NCI-H2227 (cell line): ENCODE measurements around the gene ADM2.
A peak's percentile ranks its signal among the peaks of the same experiment; 100 is the strongest.
"Not testable (repeated sequence)": the region's sequence is repeated elsewhere in the genome, so short reads cannot be mapped to it uniquely, and the experiment has no call there.

Source experiments
- DNase-seq: peaks from one replicate; lab custom pipeline; 2025; ENCODE audit not compliant: unreplicated experiment; lab: John Stamatoyannopoulos, UW

The ADM2 gene

DNA sequence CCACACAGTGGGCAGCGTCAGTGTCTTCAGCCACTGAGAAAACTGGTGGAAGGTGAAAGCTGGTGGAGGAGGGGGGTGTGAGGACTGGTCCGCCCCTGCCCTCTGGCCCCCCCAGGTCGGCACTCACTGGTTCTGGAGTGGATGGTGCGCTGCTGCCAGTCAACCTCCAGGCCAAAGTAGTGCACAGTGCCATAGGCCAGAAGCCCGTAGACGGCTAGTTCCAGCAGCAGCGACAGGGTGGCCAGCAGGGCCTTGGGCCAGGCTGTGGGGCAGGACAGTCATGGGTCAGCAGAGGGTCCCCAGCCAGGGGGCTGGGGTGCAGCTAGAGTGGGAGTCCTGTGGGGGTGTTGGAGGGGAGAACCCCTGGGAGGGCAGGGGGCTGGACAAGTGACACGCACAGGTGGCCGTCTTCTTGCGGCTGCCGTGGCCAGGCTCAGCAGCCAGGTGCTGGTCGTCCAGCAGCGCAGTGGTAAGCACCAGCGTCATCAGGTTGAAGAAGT, 24.0 kb downstream of the ADM2 start:
- DNase-seq: no peak

DNA sequence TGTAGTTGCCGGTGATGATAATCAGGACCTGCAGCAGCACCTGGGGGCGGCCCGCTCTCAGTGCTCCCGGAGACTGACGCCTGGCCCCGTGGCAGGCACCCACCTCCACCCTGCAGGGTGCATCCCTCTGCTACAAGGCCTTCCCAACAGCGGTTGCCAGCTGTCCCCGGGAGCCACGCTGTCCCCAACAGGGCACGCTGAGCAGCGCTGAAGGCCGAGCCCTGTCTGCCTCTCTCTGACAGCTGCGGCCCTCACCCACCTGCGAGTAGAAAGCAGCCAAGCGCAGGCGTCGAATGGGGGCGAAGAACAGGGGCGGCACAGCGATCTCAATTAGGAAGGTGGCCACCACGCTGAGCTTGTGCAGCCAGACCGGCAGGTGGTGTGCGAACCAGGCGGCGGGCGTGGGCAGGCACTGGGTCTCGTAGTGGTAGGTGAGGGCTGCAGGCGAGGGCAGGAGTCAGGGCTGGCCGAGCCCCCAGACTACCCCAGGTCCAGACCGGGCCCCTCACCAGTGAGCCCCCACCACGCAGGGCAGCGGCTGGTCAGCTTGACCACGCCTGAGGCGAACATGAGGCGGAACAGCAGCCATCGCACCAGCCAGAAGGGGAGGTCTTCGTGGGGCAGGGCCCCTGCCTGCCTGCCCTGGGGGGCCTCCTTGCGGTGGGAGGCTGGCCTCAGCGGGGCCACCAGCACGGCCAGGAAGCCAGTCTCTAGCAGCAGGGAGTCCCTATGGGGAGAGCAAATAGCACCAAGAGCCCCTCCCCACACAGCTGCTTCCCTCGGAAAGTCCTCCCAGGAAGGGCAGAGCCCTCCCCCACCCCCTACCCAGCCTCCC, 24.6 kb downstream of the ADM2 start:
- DNase-seq: no peak

DNA sequence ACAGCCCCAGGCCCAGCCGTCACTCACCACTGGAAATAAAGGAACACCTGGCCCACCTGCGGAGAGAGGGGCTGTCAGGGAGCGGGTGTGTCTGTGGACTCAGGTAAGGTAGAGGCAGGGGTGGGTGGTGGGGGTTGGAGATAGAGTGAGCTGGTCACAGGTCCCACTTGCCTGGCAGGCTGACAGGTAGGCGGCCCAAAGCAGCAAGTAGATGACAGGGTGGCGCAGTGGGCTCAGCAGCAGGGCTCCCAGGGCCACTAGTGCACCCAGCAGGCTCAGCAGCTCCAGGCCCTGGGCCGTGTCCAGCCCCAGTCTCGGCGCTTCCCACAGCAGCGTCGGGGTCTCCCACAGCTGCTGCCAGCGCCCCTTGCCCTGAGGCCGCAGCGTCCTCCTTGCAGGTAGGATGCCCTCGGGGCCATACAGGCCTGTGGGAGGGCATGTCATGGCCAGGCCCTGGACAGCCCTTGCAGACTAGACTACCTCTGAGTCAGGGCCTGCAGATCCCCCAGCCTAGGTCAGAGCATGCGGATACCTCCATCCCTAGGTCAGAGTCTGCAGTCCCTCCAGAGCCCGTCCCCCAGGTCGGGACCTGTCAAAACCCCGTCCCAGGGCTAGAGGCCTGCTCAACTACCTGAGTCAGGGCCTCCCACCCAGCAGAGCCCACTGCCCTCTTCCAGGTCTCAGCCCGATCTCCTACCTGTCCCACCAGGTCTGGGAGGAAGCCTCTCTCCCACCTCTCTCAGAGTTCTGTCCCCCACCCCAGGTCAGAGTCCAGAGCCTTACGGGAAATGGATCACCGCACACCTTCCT, 25.5 kb downstream of the ADM2 start:
- peak; percentile 50 for DNase-seq

DNA sequence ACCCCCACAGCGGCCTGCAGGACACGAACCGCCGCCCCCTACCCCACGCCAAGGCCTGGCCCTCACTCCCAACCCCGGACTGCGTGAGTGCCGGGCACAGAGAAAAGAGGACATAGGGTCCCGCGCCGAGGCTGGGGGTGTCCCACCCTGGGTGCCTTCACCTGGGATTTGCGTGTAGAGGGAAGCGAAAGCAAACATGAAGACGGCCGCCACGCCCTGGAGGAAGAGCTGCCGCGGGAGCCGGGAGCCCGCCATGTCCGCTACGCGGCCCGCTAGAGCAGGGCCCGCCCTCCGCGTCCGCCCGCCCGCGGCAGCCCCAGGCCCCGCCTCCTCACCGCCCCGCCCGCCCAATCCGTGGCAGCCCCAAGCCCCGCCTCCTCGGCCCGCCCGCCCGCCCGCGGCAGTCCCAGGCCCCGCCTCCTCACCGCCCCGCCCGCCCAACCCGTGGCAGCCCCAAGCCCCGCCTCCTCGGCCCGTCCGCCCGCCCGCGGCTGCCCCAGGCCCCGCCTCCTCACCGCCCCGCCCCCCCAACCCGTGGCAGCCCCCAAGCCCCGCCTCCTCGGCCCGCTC, 26.2 kb downstream of the ADM2 start, which contains the start of gene LMF2:
LMF2 (minus strand) TSS at position 282 of the 570 bp plus-strand sequence; CDS start at position 255, 27 bp downstream.
- no peak for DNase-seq

DNA sequence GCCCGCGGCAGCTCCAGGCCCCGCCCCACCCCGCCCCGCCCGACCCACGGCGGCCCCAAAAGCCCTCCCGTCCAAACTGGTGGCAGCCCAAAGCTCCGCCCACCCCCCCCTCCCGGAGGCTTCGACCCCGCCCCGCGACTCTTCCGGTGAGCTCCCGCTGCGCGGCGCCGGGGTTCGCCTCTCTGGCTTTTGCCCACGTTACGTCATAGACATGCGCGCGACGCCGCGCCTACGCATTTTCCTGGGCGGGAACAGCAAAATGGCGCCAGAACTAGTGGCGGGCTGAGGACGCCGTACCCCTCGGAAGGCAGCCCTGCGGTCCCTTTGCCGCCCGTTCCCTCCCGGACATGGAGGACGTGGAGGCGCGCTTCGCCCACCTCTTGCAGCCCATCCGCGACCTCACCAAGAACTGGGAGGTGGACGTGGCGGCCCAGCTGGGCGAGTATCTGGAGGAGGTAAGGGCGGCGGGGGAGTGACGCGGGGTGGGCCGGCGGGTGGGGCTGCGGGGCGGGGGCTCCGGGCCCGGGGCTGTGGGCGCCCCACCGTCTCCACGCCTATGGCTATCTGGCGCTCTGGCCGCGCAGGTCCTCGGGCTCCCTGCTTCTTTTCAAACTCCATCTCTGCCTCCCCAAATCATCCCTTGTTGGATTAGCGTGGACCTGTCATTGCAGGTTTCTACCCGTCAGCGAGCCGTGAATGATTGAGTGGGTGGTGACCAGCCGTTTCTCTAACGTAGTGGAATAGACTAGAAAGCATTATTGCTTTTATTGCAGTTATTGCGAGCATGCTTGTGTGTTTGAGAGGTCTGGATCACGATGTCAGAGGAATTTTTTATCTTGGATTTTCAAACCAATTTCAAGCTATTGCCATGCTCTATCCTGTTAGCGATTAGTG, 26.9 kb downstream of the ADM2 start, which contains the start of gene NCAPH2:
NCAPH2 (plus strand) TSS at position 234 of the 894 bp plus-strand sequence; CDS start at position 348, 114 bp downstream.
- DNase-seq: peak; percentile 96

DNA sequence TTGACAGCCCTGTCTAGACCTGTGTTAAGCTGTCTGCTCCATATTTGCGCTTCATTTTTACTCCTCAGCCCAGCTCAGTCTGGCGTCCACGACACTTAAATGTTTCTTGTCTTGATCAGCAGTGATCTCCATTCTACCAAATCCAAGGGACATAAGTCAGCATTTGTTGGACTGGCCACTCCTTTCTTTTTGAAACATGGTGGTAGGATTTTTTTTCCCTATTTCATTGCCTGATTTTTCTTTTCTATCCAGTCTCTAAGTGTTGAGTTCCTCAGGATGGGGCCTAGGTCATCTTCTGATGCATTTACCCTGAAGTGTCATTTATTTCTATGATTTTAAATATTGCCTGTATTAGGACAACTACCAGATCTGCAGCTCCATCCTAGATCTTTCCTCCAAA, 27.6 kb downstream of the ADM2 start:
- DNase-seq: no peak

DNA sequence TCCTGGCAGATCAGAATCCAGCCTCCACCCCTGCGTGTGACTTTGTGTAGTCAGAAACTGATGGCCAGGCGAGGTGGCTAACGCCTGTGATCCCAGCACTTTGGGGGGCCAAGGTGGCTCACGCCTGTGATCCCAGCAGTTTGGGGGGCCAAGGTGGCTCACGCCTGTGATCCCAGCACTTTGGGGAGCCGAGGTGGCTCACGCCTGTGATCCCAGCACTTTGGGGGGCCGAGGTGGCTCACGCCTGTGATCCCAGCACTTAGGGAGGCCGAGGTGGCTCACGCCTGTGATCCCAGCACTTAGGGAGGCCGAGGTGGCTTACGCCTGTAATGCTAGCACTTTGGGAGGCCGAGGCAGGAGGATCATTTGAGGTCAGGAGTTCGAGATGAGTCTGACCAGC, 31.8 kb downstream of the ADM2 start:
- DNase-seq: no peak

DNA sequence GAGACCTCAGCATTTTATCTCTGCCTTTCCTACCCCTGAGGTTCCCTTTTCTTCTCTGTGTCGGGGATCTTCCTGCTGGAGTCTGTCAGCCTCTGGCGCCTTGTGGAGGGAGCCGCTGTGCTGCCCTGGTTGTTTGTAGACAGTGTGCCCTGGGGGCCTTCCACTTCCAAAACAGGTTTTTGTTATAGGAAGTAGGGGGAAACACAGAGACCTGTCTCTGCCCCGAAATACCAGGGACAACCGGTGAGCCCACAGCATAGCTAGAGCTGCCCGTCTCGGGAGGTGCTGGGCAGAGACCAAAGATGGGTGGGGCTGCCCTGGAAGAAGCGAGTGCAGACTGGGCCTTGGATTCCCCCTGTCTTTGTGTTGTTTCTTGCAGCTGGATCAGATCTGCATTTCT, 34.7 kb downstream of the ADM2 start:
- DNase-seq: no peak

DNA sequence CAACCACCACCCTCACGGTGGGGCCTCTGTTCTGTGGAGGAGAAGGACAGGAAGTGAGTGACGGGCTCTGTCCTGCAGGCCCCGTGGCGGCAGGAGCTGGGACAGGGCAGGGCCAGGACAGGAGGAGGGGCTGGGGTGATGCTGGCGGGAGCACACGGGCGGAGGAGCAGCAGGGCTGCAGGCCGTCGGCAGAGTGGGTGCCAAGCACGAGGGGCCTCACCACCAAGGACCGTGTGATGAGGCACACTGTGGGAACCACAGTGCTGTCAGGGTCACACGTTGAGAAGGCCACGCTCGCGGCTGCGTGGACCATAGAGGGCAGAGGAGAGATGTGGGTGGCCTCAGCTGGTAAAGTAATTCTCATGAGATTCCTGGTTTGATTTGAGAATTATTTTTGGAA, 35.5 kb downstream of the ADM2 start:
- DNase-seq: no peak

DNA sequence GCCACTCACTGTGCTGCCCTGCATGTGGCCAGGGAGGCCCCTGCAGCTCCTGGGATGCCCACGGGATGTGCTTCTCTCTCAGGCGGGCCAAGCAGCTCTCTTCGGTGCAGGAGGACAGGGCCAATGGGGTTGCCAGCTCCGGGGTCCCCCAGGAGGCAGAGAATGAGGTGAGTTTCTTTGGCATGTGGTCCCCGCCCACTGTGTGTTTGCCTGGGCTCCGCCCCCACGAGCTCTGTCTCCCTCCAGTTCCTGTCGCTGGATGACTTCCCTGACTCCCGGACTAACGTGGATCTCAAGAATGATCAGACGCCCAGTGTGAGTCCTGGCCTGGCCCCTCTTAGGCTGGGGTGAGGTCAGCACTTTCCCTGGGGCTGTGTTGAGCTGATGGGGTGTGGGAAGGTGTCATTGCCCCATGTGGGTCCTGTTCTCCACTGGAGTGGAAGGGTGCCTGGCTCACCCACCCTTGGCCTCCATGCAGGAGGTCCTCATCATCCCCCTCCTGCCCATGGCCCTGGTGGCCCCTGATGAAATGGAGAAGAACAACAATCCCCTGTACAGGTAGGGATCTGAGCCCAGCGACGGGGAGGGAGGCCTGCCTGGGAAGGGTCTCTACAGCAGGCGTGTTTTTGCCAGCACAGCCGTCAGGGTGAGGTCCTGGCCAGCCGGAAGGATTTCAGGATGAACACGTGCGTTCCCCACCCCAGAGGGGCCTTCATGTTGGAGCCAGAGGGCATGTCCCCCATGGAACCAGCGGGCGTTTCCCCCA, 36.3 kb downstream of the ADM2 start:
- DNase-seq: no peak

DNA sequence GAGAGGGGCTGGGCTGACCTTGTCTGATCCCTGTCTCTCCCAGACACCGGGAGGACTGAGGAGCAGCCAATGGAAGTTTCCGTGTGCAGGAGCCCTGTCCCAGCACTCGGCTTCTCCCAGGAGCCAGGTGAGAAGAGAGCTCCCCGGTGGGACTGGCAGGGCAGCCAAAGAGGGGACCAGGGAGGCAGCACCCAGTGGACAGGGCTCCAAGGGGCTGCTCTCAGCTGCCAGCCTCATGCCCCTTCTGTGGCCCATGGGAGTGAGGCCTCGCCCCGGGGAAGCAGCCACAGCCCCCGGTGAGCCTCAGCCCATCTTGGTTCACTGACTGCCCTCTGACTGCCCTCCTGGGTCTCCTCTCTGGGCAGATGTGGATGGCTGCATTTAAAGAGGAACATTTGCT, 37.3 kb downstream of the ADM2 start:
- no peak for DNase-seq

DNA sequence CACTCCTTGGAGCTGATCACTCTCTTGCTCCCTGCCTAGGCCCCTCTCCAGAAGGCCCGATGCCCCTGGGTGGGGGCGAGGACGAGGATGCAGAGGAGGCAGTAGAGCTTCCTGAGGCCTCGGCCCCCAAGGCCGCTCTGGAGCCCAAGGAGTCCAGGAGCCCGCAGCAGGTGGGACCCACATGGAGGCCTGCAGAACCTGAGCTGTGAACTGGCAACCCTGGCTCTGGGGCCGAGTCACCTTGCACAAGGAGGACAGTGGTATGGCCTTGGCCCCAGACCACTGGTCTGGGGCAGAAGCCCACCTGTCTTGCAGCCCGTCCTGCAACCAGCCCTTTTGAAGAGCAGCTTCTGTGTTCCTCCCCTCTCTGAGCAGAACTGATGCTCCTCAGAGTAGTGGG, 37.8 kb downstream of the ADM2 start:
- no peak for DNase-seq

DNA sequence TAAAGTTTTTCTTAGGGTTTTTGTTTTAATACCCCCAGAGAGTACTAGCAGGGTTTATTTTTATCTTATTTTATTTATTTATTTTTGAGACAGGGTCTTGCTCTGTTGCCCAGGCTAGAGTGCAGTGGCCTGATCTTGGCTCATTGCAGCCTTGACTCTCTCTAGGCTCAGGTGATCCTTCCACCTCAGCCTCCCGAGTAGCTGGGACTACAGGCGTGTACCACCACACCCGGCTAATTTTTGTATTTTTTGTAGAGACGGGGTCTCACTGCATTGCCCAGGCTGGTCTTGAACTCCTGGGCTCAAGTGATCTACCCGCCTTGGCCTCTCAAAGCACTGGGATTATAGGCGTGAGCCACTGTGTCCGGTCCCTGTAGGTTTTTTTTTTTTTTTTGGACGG, 38.8 kb downstream of the ADM2 start:
- not testable (repeated sequence) for DNase-seq

DNA sequence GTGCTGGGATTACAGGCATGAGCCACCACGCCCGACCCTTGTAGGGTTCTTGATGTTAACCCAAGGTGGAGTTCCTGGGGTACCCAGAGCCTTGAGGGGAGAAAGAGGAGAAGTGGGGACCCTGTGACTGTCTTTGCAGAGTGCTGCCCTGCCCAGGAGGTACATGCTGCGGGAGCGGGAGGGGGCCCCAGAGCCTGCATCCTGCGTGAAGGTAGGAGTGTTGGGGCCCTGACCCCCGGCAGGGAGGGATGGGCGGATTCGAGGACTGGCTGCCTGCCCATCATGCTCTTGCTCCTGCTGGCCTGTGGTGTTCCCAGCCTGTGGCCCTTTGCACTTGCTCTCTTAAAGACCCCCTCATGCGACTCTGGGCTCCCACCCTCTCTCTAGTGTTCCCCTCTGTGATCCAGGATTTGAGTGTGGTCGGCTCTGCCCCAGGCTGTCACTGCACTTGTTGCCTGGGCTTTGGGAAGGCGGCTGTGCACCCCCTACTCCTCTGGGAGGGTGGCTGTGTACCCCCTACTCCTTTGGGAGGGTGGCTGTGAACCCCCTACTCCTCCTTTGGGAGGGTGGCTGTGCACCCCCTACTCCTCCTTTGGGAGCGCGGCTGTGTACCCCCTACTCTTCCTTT, 39.6 kb downstream of the ADM2 start:
- DNase-seq: no peak

DNA sequence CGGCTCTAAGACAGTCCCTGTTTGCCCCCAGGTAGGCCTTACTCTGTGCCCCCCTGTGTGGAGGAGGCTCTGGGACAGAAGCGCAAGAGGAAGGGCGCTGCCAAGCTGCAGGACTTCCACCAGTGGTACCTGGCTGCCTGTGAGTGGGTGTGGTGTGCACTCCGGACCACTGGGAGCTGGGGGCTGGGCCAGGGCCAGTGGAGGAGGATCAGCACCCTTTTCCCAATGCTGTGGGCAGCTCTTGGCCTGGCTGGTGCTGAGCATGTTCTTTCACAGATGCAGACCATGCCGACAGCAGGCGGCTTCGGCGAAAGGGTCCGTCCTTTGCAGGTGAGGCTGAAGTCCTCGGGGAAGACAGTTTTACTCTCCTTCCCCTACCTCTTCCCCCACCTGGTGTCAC, 40.4 kb downstream of the ADM2 start:
- DNase-seq: no peak

DNA sequence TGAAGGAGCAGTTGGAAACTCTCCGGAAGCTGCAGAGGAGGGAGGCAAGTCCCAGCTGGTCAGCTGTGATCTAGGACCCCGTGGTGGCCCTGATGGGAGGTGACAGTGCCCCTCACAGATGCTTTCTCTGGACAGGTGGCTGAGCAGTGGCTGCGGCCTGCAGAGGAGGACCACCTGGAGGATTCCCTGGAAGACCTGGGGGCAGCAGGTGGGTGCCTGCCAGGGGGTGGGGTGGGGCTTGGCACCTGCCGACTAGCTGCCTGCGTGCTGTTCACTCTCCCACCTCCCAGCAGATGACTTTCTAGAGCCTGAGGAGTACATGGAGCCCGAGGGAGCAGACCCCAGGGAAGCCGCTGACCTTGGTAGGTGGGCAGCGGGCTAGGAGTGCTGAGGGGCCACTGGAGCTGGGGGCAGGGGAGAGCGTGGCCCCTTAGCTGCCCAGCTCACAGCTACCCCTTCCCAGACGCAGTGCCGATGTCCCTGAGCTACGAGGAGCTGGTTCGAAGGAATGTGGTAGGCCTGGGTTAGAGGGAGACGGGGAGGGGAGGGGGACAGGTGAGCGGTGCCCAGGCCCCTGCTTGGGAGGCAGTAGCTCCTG, 41.0 kb downstream of the ADM2 start:
- no peak for DNase-seq

DNA sequence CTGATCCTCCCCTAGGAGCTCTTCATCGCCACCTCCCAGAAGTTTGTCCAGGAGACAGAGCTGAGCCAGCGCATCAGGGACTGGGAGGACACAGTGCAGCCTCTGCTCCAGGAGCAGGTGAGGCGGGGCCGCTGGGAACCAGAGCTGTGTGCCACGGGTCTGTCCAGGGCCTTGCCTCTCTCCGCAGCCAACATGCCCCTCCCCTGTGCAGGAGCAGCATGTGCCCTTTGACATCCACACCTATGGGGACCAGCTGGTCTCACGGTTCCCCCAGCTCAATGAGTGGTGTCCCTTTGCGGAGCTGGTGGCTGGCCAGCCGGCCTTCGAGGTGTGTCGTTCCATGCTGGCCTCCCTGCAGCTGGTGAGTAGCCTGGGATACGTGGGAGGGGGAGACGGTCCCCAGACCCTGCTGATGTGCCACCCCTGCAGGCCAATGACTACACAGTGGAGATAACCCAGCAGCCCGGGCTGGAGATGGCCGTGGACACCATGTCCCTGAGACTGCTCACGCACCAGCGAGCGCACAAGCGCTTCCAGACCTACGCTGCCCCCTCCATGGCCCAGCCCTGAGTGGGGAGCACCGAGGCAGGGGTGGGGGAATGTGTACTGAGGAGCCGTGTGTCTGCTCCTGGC, 41.6 kb downstream of the ADM2 start:
- DNase-seq: no peak

DNA sequence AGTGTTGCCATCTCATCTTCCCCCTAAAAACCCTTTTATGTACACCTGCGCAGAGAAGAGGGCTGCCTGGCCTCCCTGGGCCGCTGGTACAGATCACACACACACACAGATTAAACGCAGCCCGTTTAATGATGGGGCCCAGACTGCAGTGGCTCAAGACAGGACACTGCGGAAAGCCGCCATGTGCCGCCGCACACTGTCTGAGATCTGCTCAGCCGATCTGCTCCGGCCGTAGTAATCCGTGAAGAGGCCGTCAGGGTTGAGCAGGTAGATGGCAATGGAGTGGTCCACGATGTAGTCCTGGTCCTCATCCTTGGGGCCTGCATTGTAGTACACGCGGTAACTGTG, 42.1 kb downstream of the ADM2 start:
- no peak for DNase-seq
